Right renal pelvis (tissue), 4 donors: Measurements from ENCODE around the gene P3R3URF. TPM values are rescaled to one million over a fixed set of nuclear protein-coding genes. Genes with fewer than 3 reads are reported as not detected.
A peak's percentile ranks its signal among the peaks of the same experiment; 100 is the strongest.

Experiments
- DNase-seq, 4 donors: peaks; one replicate each; pipeline ENCODE4 v3.0.0-alpha.2; 2013; ENCODE audit warnings: low read depth in 4 of 4, low spot score in 3 of 4, missing footprints in 1 of 4
- polyA plus RNA-seq, 4 donors: library from polyadenylated mRNA; unstranded; fragments of 120-200 nt; gene quantifications; one replicate each; pipeline ENCODE4 v1.2.1, GENCODE V29; 2013; ENCODE audit not compliant: insufficient read length in 4 of 4

P3R3URF gene
- polyA plus RNA-seq, 4 donors = not detected

DNA sequence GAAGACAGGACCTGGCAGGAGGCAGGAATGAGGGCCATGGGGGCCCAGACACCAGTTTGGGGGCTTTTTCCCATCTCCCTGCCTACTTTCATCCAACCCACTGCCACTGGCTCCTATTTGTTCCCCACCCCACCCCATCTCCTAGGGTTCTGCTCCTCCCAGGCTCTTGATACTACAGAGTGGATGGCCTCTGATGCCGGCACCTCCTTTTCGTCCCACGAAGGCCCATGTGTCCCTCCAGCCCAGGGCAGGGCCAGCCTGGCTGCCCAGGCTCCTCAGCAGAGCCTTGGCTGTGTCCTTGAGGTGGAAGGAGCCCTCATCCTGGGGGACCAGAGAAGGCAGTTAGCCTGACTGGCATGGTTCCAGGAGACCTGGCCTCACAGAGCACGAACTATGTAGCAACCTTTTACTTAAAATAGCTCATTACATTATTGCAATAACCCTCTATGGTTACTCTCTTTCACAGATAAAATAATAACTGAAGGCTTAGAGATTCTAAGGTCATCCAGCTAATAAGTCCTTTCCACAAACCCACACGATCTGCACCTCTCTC is 18.4 kb upstream of the P3R3URF start:
- no peak for DNase-seq

DNA sequence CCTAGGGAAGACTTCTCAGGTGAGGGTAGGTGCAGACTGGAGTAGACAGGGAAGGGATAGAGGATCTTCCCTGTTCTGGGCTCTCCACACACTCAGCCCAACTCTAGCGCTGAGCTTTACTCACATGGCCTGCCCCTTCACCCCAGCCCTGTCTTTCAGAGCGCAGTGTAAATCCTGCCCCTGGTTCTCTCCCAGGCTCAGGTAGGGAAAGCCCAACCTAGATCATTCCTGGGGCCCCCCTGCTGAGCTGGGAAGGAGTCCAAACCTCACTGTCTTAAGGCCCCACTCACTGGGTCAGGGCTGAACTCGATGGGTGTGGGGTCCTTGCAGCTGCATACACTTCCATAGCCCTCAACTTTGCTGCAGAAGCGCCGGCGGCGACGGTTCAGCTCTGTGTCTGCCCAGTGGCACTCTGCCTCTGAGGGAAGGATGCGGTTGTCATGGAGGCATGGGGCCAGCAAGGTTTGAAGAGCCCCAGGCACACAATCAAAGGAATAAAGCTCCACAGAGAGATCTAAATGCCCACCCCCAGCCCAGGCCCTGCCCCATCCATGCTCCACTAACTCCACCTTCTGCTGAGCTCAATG is 17.8 kb upstream of the P3R3URF start:
- no peak for DNase-seq

DNA sequence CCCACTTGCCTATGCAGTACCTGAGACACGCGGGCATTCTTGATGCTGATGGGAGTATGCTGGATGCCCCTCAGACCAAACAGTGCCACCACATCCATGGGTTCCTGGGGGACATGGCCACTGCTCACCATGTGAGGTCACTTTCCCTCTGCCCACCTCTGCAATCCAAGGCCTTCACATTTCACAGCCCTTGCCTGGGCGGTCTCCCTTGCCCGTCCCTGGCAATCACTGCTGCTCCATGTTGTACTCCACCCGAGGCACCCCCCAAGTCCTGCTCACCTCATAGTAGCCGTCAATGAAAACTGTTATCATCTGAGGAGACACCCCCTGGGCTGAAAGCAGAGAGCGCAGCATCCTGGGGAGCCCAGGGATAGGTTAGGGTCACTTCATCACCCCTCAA is 17.0 kb upstream of the P3R3URF start:
- DNase-seq = no peak

DNA sequence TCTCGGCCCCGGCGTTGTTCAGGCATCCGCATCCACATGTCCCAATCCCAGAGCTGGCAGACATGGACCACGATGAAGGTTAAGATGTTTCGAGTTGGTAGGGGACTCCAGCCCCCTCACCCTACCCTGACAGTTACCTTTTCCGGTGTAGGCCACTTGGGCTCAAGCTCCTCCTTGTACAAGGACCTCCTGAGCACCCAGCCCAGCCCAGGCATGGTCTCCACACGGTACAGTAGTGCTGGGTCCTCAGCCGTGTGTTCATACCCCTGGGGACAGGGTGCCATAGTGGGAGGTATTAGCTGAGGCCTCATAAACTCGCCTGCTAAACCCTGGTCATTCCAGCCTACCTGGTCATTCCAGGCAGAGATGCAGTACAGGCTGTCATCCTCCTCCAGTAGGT is 15.9 kb upstream of the P3R3URF start:
- no peak for DNase-seq

DNA sequence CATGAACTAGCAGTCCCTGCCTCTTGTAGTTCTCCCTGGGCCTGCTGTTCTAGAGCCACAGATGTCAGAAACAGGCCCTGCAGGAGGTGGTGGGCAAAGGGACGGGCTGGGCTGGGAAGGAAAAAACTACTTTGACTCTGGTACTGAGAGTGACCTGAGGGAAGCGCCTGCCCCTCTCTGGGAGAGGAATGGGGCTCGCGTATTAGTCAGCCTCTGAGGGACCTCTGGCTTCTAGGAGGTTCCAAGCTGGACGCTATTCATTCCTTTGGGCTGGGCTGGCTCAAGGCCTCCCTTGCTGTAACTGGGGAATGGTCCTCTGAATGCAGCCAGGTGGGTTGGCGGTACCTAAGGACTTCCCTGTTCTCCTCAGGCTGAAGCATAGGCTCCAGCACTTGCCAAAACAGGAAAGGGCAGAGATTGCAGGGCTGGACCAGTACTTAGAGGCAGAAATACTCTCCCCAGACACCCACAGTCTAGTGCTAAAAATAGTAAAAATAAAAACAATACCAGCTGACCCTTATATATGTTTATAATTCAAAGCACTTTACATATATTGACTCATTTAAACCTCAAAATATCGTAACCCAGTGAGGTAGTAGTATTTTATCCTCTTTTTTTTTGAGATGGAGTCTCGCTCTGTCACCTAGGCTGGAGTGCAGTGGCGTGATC is 14.9 kb upstream of the P3R3URF start:
- DNase-seq = no peak

DNA sequence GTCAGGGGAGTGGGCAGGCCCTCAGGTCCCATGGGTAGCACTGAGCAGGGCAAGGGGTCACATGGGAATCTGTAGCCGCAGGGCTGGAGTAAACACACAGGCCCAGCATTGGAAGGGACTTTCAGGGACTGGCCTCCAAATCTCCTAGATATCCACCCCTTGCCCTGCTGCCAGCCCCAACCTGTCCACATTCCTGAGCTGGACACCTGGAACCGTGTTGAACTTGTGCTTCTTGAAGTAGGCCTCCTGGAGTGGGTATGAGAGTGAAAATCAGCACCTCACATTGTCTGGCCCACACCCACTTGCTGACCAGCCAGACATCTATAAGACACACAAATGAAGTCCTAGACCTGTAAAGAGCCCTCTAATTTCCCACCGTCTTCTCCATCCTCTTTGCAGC is 14.3 kb upstream of the P3R3URF start:
- no peak for DNase-seq

DNA sequence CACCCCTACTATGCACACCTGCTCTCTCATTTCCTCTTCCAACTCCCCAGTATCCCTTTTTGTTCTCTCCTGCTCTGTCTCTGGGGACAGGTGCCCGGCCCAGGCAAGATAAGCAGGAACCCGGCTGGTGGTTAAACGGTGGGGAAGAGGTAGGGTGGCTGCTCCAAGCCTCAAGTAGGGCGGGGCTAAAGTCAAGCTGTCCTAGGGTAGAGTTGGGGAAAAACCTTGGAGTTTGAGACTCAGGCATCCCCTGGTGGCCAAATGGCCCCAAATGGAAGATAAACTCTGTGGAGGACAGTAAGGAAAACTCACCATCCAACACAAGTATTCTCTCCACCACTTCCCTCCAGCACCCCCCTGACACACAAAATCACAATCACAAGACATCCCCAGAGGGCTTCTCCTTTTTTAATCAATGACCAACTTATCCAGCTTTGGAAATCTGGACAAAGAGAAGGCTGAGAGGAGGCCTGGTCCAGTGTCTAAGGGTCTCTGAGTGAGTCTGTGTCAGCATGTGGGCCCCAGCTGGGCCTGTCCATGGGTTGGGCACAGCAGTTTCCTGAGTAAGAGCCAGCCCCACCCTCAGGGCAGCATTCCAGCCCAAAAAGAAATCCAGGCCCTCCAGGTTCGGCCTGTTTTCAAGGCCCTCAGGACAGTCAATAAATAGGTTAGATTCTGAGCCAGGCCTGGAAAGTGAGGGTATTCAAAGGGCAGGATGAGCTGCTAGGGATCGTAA is 12.2 kb upstream of the P3R3URF start:
- no peak for DNase-seq

DNA sequence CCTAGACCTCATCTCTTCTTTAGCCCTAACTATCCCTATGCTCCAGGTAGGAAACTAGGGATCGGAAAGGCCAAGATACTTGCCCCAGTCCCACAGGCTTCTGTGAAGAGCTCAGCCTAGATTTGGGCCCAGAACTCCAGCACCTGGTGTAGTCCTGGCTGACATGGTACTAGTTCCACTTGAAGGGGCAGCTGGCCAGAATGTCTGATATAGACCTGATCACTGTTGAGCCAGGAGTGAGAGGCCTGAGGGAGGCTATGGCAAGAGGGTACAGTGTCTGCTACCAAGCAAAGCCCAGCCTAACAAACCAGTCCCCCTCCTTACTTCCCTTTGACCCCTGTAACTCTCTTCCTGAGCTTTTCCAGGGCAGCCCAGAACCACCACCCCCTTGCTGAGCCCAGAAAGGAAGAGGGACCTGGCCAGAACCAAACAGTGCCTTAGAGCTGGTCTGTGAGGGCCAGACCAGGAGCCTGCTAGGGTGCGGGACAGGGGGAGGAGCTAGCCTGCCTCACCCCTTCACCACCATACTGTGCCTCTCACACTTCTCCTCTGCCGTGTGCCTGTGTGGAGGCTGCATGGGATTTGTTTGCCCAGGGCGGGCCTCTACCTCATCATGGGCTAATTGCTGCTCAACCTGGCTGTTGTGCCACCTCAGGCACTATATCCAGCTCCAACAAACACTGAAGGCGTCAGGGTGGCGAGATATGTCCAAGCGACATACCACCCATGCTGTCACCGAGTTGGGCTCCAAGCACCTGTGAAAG is 11.0 kb upstream of the P3R3URF start:
- DNase-seq = no peak

DNA sequence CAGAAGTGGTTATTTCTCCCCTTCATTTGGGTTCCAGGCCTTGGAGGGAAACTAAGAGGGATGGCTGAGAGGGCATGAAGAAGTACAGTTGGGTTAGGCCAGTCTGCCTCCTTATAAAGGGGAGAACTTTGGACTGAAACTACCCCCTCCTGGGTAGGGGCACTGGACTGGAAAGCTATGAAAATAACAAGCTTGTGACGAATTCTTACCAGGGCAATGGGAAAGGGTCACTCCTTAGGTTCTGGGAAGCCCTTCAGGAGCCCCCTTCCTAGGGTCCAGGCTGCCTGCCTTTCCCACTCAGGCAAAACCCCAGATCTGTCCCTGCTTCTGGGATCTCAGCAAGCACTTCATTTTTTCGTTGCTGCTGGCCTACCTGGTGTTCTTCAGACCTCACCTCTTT is 9.8 kb upstream of the P3R3URF start:
- no peak for DNase-seq

DNA sequence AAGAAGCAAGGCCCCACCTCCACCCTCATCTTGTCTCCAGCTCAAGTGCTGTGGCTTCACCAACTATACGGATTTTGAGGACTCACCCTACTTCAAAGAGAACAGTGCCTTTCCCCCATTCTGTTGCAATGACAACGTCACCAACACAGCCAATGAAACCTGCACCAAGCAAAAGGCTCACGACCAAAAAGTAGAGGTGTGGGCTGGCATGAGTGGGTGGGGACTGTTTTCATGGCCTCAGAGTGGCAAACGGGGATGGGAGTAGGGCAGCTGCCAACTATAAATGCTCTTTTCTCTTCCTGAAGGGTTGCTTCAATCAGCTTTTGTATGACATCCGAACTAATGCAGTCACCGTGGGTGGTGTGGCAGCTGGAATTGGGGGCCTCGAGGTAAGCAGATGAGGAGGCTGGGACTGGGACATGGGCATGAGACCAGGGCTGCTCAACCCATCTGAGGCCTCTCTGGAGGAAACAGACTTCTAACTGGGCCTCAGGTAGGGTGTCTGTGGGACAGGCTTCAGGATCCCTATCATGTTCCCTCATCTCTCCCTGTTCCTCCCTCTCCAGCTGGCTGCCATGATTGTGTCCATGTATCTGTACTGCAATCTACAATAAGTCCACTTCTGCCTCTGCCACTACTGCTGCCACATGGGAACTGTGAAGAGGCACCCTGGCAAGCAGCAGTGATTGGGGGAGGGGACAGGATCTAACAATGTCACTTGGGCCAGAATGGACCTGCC is 8.8 kb upstream of the P3R3URF start:
- DNase-seq = no peak

DNA sequence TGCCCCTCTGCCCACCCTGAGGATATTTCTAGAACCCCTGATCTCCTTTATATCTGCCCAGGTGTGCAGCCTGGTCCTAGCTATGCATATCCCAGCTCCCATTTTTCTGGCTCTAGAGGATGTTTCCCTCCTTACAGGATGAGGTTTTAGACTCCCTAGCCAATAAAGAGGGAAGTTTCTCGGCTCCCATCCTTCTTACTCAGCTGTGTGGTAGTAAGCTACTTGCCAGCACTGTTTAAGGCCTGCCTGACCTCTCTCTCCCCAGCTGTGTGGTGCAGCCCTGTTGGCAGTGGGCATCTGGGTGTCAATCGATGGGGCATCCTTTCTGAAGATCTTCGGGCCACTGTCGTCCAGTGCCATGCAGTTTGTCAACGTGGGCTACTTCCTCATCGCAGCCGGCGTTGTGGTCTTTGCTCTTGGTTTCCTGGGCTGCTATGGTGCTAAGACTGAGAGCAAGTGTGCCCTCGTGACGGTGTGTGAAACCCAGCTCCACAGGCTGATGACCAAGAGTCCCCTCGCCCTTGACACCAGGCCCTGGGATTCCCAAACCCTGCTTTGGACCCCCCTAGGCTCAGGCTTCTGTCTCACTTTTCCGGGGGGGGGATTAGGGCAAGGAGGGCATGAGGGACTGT is 7.8 kb upstream of the P3R3URF start:
- DNase-seq = no peak

DNA sequence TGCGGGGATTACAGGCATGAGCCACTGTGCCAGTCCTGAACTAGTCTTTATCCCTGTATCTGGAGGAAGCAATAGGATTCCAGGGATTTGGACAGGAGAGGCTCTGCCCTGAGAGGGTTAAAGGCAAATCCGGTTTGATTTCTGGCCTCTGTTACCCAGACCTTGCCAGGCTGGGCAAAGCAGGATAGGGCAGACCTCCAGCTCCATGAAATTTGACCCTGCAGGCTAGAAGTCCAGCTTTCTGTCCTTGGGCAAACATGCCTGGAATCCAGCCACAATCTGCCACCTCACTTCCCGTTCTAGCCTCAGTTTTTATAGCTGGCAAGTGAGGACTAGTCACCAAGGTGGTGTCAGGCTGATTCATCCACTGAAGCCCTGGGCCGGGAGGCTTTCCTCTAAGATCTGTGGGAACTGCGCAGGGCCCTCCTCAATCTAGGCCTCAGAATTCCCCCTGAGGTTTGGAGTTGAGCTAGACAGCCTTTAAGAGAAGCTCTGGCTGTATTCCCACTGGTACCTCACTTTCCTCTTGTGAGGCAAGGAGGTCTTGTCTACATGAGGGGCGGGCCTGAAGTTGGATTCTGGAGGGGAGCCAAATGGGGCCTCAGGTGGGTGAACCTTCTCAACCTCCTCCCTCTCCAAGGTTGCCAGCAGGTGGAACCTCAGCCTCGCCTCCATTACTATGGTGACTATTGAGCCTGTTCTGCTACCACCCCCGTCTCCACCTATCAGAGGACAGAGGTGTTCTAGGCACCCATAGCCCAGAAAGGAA is 7.0 kb upstream of the P3R3URF start:
- DNase-seq = no peak

DNA sequence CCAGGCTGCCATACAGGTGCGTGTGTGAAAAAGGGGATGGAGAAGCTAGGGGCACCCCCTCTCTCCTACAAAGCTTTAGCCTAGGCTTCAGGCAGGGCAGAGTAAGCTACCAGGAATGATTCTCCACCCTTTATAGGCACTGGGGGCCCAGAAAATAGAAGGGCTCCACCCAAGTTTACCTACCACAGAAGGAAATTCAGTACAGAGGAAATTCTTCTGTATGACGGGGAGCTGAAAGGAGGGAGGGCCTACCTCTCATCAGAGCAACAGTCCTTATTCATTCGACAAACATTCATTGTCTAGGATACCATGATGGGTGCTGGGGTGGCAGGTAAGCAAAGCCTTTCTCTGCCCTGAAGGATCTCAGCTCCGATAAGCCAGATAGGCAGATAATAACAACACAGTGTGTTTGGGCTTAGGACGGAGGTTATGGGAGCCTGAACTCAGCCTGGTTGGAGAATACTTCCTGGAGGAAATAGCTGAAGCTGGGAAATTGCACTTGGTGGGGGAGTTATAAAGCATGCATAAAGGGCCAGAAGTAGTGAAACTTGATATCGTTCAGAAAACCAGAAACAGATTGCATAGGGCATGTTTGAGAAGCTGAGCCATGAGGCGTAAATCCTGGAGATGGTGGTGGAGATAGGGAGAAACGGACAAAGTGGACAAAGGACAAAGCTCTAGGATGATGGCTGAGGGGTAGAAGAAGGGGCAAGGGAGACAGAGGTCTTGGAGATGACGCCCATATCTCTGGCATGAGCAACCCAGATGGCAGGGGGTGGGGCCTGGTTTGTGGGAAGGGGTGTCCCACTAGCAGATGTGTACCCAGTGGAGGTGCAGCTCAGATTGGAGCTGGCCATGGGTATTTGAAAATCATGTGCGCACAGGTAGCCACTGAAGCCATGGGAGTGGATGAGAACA is 5.3 kb upstream of the P3R3URF start:
- no peak for DNase-seq

DNA sequence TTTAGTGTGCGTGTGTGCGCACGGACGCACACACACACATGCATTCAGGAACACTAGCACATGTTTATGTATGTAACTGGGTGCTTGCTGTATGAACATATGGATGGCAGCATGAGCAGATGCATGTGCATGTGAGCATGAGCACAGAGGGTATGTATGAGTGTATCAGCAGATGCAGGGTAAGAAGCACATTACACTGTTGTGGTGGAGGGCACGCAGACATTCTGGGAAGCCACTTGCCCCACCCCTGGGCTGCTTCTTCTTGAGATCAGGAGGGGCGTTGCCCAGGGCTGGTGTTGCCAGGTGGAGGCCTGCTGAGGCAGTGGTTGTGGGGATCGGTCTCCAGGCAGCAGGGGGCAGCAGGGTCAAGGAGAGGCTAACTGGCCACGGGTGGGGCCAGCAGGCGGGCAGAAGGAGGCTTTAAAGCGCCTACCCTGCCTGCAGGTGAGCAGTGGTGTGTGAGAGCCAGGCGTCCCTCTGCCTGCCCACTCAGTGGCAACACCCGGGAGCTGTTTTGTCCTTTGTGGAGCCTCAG is 3.9 kb upstream of the P3R3URF start:
- DNase-seq = no peak

DNA sequence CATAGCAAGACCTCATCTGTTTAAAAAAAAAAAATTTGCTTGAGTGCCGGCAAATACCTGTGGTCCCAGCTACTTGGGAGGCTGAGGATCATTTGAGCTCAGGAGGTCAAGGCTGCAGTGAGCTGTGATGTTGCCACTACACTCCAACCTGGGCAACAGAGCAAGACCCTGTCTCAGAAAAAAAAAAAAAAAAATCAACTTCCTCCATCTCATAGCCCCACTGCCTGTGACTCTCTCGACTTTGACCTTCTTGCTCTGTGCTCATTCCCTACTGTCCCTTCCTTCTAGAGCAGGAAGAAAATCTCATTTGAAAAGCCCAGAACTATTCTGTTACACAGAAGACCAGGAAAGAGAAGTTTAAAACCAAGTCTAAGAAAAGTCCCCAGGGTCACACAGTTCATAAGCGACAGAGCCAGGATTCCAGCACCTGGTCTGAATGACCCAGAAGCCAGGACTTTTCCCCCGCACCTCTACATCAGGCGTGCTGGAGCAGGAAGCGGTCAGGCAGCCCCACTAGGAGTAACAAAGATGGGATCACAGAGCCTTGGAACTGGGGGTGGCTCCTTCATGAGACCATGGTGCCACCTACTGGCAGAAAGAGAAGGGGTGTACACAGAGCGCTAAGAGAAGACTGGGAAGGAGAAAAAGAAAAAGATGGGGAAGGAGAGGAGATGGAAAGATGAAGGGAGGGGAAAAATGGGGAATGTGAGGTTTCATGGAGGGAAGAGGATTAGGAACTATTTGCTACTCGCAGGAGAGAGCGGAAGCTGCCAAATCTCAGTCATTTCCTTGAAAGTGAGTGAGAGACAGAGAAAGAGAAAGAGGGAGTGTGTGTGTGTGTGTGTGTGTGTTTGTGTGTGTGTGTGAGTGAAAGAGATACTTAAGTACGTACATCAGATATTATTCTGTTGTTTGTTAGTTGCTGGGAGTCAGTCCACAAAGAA is 3.1 kb upstream of the P3R3URF start:
- DNase-seq = peak in 3 of 4 donors; percentile 83 to 86 (median 85)

DNA sequence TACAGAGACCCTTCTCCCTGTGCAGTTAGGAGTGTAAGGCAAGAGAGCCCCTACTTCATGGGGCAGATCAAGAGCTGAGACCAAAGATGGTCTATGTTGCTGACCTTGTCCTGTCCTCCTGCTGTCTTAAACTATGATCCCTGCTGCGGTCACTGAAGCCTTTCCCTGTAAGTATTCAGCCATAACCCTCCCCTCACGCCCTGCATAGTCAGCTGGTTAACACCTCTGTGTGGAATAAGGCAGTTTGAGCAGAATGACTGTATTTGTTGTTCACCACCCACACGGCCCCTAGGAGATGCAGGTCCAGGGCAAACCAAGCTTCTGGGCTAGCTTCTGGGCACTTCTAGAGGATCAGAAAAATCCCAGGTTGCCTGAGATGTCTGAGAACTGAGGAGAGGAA is 1.0 kb downstream of the P3R3URF start:
- DNase-seq = no peak
